Activated T-cell treated with anti-CD3 and anti-CD28 coated beads, Interleukin-2, amount 50 U/mL, for 24 hours (primary cell): Measurements from ENCODE around the gene MRPS9.

Source experiments
- DNase-seq: peaks from one replicate; pipeline ENCODE4 v3.0.0-alpha.2; 2020
- H3K27ac Mint-ChIP-seq: 2 replicates; pipeline ENCODE4 v1.8.0; 2020; ENCODE audit warnings: mild to moderate bottlenecking, mixed read lengths
- H3K27me3 Mint-ChIP-seq: 2 replicates; pipeline ENCODE4 v1.8.0; 2020; ENCODE audit warnings: mixed read lengths
- H3K36me3 Mint-ChIP-seq: 2 replicates; pipeline ENCODE4 v1.8.0; 2020; ENCODE audit warnings: low read depth, mixed read lengths
- H3K4me1 Mint-ChIP-seq: 2 replicates; pipeline ENCODE4 v1.8.0; 2020; ENCODE audit warnings: low read depth, mixed read lengths
- H3K4me3 Mint-ChIP-seq: 2 replicates; pipeline ENCODE4 v1.8.0; 2020; ENCODE audit warnings: mild to moderate bottlenecking, moderate library complexity, mixed read lengths
- H3K9me3 Mint-ChIP-seq: 2 replicates; pipeline ENCODE4 v1.8.0; 2020; ENCODE audit warnings: mixed read lengths

Gene MRPS9

DNA sequence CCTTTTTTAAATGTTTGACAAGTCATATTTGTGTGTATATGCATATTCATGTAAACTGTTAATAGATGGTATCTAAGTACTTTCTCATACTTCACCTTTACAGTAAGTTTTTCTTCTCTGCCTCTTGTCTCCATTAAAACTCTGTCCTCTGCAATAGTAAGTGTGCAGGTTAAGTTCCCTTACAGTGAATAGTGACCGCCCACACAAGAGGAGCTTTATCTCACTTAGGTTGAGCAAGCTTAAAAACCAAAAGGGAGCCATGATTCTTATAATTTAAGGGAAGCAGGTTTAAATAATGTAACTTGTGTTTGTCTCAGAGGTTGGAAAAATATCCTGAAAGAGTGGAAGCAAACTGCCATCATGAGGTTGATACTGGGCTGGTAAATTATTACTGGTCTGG, 61.3 kb downstream of the MRPS9 start:
- Mint-ChIP-seq H3K27ac (no peak overlapping the region), H3K27me3 (no peaks in the 10 kb centered on the region), H3K9me3 (no peaks in the 10 kb centered on the region), H3K36me3 (peaks cover 71% of the 10 kb centered on the region), H3K4me1 (no peaks in the 10 kb centered on the region), H3K4me3 (no peak overlapping the region)
- no peak for DNase-seq

GRCh38 chr2:105100046-105100840, 62.4 kb downstream of the MRPS9 start:
- Mint-ChIP-seq H3K9me3 (no peaks in the 10 kb centered on the region), H3K4me3 (no peak overlapping the region), H3K4me1 (no peaks in the 10 kb centered on the region), H3K27me3 (no peaks in the 10 kb centered on the region), H3K36me3 (peaks cover 63% of the 10 kb centered on the region), H3K27ac (no peak overlapping the region)
- DNase-seq = no peak

DNA sequence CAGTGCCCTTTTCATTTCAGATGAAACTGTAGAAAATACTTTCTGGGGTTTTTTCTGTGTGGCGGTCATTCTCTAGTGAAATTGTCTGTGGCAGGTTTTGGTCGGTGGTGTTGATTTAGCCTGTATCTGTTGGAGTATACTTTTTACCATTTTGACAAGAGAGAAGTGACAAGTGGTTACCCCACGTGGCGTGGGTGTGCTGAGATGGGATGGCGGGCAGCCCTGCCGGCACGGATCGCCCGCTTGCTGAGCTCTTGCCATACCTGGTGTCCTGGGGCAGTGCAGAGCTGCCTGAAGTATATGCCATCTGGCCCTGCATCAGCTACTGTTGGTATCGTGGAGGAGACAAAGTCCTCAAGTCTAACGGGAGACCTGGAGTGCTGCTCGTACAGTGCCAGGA, 64.1 kb downstream of the MRPS9 start:
- H3K27ac Mint-ChIP-seq = no peak overlapping the region

DNA sequence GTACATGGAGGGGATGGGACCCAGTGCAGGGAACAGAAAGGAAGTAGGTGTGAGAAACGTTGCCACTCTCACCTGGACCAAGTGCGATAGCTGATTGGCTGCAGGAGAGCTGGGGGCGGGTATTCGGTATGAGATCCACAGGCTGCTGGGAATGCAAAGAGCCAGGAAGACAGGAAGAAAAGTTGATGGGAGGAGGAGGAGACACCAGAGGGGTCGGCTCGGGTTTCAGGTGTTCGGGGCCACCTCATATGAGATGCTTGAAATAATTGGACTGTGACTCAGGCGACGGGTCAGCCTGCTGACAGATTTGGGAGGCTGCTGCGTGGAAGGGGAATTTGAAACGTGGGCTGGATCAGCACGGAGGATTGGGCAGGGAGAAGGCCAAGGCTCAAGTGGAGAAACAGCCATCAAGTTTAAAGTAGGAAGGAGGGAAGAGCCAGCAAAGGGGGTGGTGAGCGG, 65.1 kb downstream of the MRPS9 start:
- no peak for DNase-seq
- peaks cover 45% of the 10 kb centered on the region for H3K36me3 Mint-ChIP-seq
- H3K9me3 Mint-ChIP-seq = no peaks in the 10 kb centered on the region
- H3K27me3 Mint-ChIP-seq = no peaks in the 10 kb centered on the region
- H3K4me1 Mint-ChIP-seq = no peaks in the 10 kb centered on the region
- H3K27ac Mint-ChIP-seq = peak overlapping the region; percentile 18
- no peak overlapping the region for H3K4me3 Mint-ChIP-seq

More for the DNA sequence above, 64.1 kb downstream of the MRPS9 start:
- DNase-seq = no peak
- Mint-ChIP-seq H3K4me3 (no peak overlapping the region), H3K36me3 (peaks cover 52% of the 10 kb centered on the region), H3K27me3 (no peaks in the 10 kb centered on the region), H3K9me3 (no peaks in the 10 kb centered on the region), H3K4me1 (no peaks in the 10 kb centered on the region)

DNA sequence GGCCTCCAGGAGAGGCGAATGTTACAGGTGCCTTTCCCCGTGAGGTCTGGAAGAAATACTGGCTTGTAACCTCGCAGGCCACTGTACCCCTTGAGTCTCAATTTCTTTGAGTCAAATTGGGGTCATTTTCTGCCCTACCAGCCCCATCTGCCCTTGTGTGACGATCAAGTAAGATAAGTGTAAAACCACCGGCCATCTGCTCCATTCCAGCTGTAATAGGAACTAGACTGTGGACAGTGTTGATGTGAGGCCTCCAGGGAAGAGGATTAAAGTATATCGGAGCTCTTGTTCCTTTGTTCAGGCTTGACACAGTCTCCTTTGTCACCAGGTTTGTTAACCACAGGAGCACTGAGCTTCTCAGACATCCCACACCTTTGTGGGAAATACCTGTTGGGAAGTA, 65.6 kb downstream of the MRPS9 start:
- Mint-ChIP-seq H3K4me1 (no peaks in the 10 kb centered on the region), H3K27ac (no peak overlapping the region), H3K4me3 (no peak overlapping the region), H3K27me3 (no peaks in the 10 kb centered on the region), H3K9me3 (no peaks in the 10 kb centered on the region), H3K36me3 (peaks cover 40% of the 10 kb centered on the region)
- DNase-seq = no peak

- DNase-seq = no peak
- Mint-ChIP-seq H3K27me3 (no peaks in the 10 kb centered on the region), H3K4me3 (no peak overlapping the region), H3K4me1 (no peaks in the 10 kb centered on the region), H3K9me3 (no peaks in the 10 kb centered on the region), H3K36me3 (peaks cover 32% of the 10 kb centered on the region), H3K27ac (no peak overlapping the region)
These were observed 66.4 kb downstream of the MRPS9 start for GRCh38 chr2:105104208-105104731.

DNA sequence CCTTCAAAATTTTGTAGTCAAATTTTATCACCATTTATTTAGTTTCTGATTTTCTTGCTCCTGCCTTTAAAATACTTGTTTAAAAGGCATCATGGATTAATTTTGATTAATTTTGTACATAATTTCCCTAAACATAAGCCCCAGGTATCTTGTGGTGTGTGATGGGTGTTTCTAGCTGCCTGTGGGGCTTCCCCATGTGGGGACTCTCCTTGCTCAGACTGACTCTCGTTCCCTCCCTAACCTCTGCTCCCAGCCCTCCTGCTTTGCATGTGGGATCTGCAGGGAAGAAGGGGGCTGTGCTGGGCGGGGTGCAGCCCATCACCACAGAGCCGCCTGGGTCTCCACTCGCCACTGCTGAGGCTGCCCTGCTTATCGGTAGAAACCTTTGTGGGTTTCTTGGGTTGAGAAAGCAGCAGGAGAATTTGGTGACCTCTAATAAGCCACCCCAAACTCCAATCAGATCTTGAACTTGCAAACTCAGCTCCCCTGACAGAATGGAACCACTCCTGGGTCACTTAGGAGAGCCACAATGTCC, 72.5 kb downstream of the MRPS9 start:
- Mint-ChIP-seq H3K27me3 (no peaks in the 10 kb centered on the region), H3K9me3 (no peaks in the 10 kb centered on the region), H3K27ac (no peak overlapping the region), H3K4me3 (no peak overlapping the region), H3K36me3 (peaks cover 4% of the 10 kb centered on the region), H3K4me1 (no peaks in the 10 kb centered on the region)
- DNase-seq = no peak

- Mint-ChIP-seq H3K4me1 (no peaks in the 10 kb centered on the region), H3K27ac (no peak overlapping the region), H3K4me3 (no peak overlapping the region), H3K36me3 (peaks cover 4% of the 10 kb centered on the region), H3K9me3 (no peaks in the 10 kb centered on the region), H3K27me3 (no peaks in the 10 kb centered on the region)
- DNase-seq = no peak
These were observed 73.7 kb downstream of the MRPS9 start for GRCh38 chr2:105111365-105112150.

DNA sequence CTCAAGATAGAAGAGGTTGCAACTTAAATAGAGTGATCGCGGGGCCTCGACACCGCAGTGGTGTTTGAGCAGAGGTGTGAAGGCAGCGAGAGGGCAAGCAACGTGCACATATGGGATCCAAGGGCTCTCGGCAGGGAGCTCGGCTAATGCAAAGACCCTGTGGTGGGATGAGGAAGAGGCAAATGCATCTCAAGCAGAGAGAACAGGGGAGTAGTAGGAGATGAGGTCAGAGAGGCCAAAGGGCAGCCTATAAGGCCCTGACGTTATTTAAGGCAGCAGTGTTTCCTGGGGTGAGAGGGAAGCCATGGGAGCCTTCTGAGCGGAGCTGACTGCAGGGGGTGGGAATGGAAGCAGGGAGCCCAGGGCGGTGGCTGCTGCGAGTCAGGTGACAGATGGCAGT, 74.5 kb downstream of the MRPS9 start:
- Mint-ChIP-seq H3K9me3 (no peaks in the 10 kb centered on the region), H3K27me3 (no peaks in the 10 kb centered on the region), H3K27ac (no peak overlapping the region), H3K4me1 (no peaks in the 10 kb centered on the region), H3K36me3 (peaks cover 4% of the 10 kb centered on the region), H3K4me3 (no peak overlapping the region)
- no peak for DNase-seq

DNA sequence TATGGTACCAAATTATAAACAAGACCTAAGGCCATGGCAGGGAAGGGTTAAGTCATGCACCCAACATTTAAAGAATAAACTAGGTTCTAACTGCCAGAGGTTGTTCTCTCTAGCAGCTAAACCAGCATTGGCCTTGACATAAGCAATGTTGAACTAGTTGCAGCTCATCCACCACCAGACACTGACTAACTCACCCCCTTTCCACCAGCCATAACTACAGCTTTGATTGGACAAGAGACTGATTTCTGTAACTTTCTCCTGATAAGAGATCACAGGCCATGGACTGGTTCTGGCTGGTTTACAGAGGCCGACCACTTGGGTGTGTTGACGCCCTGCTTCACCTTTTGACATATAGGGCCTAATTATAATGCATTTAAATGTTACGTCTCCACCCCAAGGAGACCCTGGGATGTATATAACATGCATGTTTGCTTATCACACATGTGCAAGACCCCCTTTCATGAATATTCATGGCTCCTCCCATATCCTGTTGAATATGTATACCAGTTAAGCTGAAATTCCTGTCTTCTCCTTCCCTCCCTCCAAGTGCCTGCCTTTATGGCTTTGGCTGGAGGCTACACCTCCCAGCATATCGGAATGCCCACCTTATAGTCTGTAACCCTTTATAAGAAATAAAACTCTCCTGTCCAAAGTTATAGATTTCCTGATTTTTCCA, 75.9 kb downstream of the MRPS9 start:
- H3K27ac Mint-ChIP-seq = no peak overlapping the region
- H3K4me3 Mint-ChIP-seq = no peak overlapping the region
- no peaks in the 10 kb centered on the region for H3K4me1 Mint-ChIP-seq
- no peaks in the 10 kb centered on the region for H3K9me3 Mint-ChIP-seq
- DNase-seq = no peak
- peaks cover 2% of the 10 kb centered on the region for H3K36me3 Mint-ChIP-seq
- H3K27me3 Mint-ChIP-seq = no peaks in the 10 kb centered on the region

DNA sequence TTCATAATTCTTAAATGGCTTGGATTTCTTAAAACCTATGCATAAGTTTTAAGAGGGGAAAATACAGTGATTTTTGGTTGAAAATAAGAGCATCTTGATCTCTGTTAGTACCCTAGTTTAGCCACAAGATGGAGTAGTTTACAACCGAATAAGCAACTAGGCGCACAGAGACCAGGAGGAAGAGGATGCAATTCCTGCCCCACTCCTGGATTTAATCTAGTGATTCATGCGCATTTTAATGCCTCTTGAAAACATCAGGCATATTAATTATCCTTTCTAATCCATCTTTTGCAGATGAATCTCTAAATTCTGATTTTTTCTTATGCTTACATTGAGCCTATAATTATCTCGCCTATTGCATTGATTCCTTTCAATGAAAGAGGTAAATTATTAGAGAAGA, 76.7 kb downstream of the MRPS9 start:
- no peaks in the 10 kb centered on the region for H3K27me3 Mint-ChIP-seq

DNA sequence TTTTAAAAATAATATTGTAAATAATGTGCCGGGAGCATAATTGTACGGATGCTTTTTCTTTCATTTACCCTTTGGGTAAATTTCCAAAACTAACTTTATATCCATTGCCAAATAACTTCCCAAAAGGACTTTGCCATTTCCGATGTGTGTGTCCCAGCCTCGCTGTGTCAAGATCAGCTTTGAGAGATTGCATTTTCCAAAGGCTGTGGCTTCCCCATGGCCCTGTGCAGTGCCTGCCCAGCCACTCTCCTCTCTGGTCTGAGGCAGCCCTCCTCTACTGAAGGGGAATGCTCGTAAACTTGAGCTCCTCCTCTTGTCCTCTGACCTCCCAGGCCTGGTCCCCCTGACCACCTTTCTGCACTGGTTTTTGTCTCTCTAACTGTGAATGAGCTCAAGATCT, 78.5 kb downstream of the MRPS9 start:
- Mint-ChIP-seq H3K36me3 (peaks cover 7% of the 10 kb centered on the region), H3K27ac (no peak overlapping the region), H3K4me1 (no peaks in the 10 kb centered on the region), H3K9me3 (no peaks in the 10 kb centered on the region), H3K4me3 (no peak overlapping the region), H3K27me3 (no peaks in the 10 kb centered on the region)
- no peak for DNase-seq

More for the DNA sequence above, 76.7 kb downstream of the MRPS9 start:
- no peaks in the 10 kb centered on the region for H3K9me3 Mint-ChIP-seq
- H3K4me1 Mint-ChIP-seq = no peaks in the 10 kb centered on the region
- H3K27ac Mint-ChIP-seq = no peak overlapping the region
- peaks cover 8% of the 10 kb centered on the region for H3K36me3 Mint-ChIP-seq
- DNase-seq = no peak
- no peak overlapping the region for H3K4me3 Mint-ChIP-seq

DNA sequence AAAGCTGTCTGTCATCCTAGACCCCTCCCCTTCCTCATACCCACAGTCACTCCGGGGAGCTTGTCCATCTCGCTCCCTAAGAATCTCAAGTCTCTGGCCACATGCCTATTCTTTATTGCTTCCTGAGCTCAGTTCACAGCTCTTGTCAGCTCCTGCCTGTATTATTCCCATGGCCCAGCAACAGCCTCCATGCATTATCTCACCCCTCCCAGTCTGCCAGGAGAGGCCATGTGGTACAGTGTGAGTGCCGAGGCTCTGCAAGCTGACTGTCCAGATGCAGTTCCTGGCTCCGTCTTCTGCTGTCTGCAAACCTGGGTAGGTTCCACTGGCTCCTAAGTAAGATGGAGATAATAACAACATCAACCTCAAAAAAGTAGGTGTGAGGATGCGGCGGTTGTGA, 79.7 kb downstream of the MRPS9 start:
- Mint-ChIP-seq H3K27ac (no peak overlapping the region), H3K4me3 (no peak overlapping the region), H3K27me3 (no peaks in the 10 kb centered on the region), H3K9me3 (no peaks in the 10 kb centered on the region), H3K36me3 (peaks cover 7% of the 10 kb centered on the region), H3K4me1 (no peaks in the 10 kb centered on the region)
- no peak for DNase-seq

DNA sequence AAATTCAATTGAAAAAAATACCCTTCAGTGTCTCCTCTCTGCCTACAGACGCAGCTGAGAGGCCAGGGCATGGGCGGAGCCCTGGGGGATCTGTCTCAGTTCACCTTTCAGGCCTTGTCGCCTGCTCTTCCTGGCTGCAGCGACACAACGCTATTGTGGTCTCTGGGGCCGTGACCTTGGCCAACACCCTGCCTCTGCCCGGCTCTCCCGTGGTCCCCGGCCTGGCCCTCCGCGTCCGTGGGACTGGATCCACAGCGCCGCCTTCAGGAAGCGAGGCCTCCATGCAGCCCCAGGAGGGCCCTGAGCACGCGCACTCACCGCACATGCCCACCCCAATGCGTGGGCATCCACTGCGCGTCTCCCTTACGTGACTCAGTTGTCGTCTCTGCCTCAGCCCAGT, 81.1 kb downstream of the MRPS9 start:
- peaks cover 3% of the 10 kb centered on the region for H3K27me3 Mint-ChIP-seq
- H3K4me3 Mint-ChIP-seq = no peak overlapping the region
- H3K9me3 Mint-ChIP-seq = no peaks in the 10 kb centered on the region
- H3K4me1 Mint-ChIP-seq = peaks cover 6% of the 10 kb centered on the region
- no peak for DNase-seq
- H3K27ac Mint-ChIP-seq = no peak overlapping the region
- peaks cover 7% of the 10 kb centered on the region for H3K36me3 Mint-ChIP-seq
